ENCODE results near the gene KRTAP12-1.
"Not testable (repeated sequence)": the region's sequence is repeated elsewhere in the genome, so short reads cannot be mapped to it uniquely, and the experiment has no call there.

Gene KRTAP12-1

DNA sequence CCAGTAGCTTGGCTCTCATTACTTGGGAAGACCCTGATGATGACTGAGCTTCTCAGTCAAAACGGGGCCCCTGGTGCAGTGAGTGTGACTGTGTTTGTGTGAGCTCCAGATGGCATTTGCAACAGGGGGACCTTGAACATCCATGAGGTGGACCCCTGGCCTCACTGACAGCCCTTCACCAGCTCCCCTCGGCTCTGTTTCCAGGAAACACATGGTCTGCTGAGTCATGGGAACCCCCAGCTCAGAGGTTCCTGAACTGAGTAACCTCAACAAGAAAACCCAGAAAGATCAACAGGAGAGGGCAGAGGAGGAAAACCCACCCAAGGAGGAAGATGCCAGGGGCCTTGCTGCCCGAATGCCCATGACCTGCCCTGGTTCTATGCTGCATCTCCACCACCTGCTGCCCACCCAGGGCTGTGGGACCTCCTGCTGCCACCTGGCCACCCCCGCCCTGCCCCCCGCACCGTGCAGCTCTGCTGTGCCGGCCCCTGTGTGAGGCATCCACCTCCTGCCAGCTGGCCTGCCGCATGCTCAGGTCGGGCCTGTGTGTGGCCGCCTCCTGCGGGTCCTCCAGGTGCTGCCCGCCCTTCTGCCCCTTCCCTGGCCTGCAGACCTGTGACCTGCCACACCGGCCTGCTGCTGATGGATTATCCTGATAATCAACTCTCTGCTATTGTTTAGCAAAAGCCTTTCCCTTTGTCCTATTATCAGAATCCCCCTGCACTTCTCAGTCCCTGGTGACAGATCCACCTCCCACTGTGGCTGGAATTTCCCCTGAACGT, 4.2 kb upstream of the KRTAP12-1 start:
- TF ChIP-seq, protein P1, sequence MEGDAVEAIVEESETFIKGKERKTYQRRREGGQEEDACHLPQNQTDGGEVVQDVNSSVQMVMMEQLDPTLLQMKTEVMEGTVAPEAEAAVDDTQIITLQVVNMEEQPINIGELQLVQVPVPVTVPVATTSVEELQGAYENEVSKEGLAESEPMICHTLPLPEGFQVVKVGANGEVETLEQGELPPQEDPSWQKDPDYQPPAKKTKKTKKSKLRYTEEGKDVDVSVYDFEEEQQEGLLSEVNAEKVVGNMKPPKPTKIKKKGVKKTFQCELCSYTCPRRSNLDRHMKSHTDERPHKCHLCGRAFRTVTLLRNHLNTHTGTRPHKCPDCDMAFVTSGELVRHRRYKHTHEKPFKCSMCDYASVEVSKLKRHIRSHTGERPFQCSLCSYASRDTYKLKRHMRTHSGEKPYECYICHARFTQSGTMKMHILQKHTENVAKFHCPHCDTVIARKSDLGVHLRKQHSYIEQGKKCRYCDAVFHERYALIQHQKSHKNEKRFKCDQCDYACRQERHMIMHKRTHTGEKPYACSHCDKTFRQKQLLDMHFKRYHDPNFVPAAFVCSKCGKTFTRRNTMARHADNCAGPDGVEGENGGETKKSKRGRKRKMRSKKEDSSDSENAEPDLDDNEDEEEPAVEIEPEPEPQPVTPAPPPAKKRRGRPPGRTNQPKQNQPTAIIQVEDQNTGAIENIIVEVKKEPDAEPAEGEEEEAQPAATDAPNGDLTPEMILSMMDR (IDR thresholded peaks at IDR 0.05; ENCODE audit: low read depth, low read length), result no peak
- DNase-seq (ENCODE audit: low read depth in 2 of 2), result no peak

DNA sequence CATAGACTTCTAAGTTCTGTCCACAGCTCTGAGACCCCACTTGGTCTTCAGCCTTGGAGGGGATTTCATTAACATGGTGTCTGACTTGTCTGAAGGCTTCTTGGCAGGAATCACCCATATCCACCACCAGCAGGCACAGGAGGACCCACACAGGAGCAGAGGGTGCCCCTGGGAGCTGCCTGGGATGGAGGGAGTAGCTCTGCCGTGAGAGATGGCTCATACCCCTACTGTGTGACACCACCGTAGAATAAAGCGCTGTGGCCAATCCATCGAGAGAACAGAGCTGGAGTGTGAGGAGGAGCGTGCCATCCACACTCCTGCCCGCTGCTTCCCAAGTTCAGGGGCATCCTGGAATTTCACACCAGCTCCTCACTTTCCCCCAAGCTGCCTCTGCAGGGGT, 3.1 kb upstream of the KRTAP12-1 start:
- not testable (repeated sequence) for H3K4me3 ChIP-seq (replicated peaks in 1 of 2; ENCODE audit: low read depth in 2 of 2, low read length in 2 of 2); DNase-seq (ENCODE audit: low read depth in 2 of 2)

More for the DNA sequence above, 4.2 kb upstream of the KRTAP12-1 start:
- H3K4me3 ChIP-seq (replicated peaks in 1 of 2; ENCODE audit: low read depth in 2 of 2, low read length in 2 of 2), result no peak overlapping the region

DNA sequence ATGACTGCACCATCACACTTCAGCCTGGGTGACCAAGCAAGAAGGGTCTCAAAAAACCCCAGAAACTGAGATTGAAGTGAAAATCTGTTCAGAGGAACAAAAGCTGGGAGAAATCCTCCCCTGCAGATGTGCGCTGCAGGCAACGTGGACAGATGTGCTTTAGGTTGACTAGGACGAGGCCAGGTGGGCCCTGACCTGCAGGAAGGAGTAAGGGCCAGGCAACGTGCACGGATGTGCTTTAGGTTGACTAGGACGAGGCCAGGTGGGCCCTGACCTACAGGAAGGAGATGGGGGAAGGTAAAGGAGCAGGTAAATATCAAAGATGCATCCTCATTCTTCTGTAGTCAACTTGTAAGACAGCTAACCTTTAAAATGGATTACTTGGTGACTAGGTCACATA, 2.5 kb upstream of the KRTAP12-1 start:
- TF ChIP-seq, protein P1 (IDR thresholded peaks at IDR 0.05; ENCODE audit: low read depth, low read length), result no peak
- no peak overlapping the region for H3K4me3 ChIP-seq (replicated peaks in 1 of 2; ENCODE audit: low read depth in 2 of 2, low read length in 2 of 2)
- no peak for DNase-seq (ENCODE audit: low read depth in 2 of 2)

DNA sequence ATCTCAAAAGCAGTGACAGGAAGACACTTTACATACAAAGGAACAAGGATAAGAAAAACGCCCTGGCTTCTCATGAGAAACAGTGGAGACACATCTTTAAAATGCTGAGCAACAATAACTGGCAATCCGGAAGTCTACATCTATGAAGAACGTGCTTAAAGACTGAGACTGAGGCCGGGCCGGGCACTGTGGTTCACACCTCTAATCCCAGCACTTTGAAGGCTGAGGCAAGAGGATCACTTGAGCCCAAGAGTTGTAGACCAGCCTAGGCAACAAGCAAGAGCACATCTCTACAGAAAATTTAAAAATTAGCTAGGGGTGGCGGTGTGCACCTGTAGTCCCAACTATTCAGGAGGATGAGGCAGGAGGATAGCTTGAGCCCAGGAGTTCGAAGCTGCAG, 2.1 kb upstream of the KRTAP12-1 start:
- no peak for DNase-seq (ENCODE audit: low read depth in 2 of 2)
- no peak overlapping the region for H3K4me3 ChIP-seq (replicated peaks in 1 of 2; ENCODE audit: low read depth in 2 of 2, low read length in 2 of 2)
- TF ChIP-seq, protein P1 (IDR thresholded peaks at IDR 0.05; ENCODE audit: low read depth, low read length), result no peak

DNA sequence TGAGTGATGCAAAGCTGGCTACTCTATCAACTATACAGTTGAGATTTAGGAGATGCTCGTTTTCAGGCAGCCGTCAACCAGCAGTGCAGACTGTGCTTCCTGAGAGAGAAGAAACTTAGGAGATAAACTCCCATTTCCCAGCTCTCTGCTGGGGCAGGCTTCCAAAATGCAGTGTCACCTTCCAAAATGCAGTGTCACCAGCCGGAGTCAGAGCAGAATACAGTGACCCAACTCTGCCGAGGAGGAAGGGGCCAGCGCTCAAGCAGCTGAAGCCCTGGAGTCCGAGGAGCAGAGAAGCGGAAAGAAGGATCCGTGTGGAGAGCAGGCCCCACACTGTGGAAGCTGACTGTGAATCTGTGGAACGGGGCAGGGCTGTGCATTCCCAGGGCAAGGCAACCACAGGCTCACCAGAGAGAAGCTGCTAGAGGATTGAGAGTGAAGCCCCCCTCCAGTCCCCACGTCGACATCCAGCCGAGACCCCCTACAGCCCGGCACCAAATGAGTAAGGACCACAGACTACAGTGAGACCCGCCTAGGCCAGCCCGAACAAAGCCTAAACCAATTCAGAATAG, 703 bp upstream of the KRTAP12-1 start:
- TF ChIP-seq, protein P1 (IDR thresholded peaks at IDR 0.05; ENCODE audit: low read depth, low read length), result no peak
- no peak for DNase-seq (ENCODE audit: low read depth in 2 of 2)
- no peak overlapping the region for H3K4me3 ChIP-seq (replicated peaks in 1 of 2; ENCODE audit: low read depth in 2 of 2, low read length in 2 of 2)

DNA sequence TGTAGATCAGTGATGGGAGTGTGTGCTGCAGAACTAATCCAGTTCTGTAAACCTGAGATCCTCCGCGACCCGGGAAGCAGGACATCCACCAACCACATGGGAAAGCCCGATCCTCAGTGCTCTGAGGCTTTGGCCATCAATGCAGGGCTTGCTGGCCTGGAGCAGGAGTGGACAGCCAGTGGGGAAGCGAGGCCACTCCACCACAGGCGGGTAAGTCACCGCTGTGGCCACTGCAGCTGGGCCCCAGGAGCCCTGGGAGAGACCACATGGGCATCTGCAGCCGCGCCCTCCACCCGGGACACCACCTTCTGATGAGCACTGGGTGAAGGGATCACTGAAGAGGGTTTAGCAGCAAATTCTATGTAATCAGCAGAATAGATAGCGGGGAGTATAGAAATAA, 811 bp downstream of the KRTAP12-1 start:
- no peak overlapping the region for H3K4me3 ChIP-seq (replicated peaks in 1 of 2; ENCODE audit: low read depth in 2 of 2, low read length in 2 of 2)
- TF ChIP-seq, protein P1 (IDR thresholded peaks at IDR 0.05; ENCODE audit: low read depth, low read length), result no peak
- DNase-seq (ENCODE audit: low read depth in 2 of 2), result no peak

DNA sequence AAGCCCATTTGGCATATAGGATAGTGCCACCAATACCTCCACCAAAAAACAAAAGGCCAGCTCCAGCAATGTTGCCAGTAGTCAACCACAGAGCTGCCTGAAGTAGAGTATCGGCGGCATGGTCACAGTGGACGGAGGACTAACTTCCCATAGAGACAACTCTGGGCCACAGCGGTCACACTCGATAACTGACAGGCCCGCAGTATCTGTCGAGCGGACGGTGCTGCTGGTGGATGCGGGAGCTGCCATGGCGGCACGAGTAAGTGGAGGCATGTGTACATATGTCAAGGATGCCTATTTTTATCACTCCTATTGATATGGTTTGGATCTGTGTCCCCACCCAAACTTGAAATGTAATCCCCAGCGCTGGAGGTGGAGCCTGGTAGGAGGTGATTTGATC, 4.1 kb downstream of the KRTAP12-1 start:
- DNase-seq (ENCODE audit: low read depth in 2 of 2), result no peak
- H3K4me3 ChIP-seq (replicated peaks in 1 of 2; ENCODE audit: low read depth in 2 of 2, low read length in 2 of 2), result no peak overlapping the region
- TF ChIP-seq, protein P1 (IDR thresholded peaks at IDR 0.05; ENCODE audit: low read depth, low read length), result no peak

Measured in cardiac fibroblast (primary cell).